NK-92 (cell line): ENCODE results near the gene PTPN22.

ENCODE experiments used
- DNase-seq: peaks from one replicate; lab custom pipeline; 2025; ENCODE audit not compliant: unreplicated experiment; lab: John Stamatoyannopoulos, UW

PTPN22 gene

DNA sequence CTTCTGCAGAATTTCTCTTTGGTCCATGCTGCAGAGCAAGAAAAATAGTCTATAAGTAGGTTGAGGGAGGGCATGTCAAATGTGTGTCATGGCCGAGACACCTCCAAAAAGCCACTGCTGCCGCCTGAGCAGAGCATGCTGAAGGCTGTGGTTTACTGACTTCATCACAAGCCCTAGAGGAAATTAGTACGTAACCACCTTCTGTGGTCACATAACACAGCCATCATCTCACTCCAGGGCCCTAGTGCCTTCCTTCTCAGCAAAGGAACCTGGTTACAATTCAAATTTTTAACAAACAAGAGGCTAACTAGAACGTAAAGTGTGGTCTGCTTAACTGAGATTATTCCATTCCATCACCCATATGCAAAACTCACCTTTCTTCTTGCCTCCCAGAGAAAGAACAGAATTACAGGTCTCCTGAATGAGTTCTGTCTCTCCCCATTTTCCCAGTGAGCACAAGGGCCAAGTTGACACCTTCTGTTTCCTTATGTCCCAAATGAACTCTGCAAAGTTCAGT lies at the start of gene PTPN22:
TSS of gene PTPN22 (minus strand) at position 116 of the 517 bp plus-strand sequence.
- DNase-seq = no peak

DNA sequence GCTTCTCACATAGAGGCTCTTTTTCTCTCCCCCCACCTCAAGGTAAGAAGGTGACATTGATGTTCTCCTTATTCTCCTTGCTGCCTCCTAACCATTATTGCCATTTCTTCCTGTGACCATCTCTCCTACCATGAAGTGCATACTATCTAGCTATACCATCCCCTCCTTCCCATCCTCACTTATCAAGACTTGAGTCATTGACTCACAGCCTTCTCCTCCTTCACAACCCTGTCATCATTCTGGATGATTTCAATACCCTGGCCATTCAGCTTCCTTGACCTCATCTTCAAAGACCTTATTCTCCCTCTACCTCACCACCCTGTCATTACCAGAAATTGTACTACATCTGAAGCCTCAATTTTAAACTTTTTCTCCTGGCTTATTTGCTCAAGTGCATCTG lies 46.7 kb upstream of the PTPN22 start:
- DNase-seq = no peak

DNA sequence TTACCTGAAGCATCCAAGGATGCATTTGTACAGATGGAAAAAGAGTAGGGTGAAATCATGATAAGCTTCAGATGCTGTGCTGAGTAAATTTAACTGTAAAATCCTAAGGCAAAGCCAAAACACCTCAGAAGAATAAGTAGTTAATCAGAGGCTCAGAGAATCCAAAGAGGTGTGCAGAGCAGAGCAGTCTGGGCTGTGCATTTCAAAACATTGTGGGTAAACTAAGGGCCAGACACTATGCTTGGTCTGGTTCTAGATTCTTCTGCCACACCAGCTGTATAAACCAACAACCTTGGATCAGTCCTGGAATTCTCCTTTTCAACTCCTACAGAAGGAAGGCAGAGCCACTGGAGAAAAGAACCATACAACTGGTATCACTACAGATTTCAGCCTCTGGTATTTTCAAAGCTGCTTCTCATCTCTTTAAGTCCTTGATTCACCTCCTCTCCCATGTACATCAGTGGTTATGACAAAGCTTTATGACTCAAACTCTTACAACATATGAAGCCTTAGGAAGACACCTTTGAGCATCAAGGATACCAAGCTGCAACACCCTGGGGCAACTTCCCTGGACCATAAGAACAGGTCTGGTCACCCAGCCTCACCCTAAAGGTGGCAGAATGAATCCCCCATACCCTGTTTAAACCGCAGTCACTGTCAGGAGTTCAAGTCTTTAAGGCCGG lies 46.0 kb upstream of the PTPN22 start:
- no peak for DNase-seq

DNA sequence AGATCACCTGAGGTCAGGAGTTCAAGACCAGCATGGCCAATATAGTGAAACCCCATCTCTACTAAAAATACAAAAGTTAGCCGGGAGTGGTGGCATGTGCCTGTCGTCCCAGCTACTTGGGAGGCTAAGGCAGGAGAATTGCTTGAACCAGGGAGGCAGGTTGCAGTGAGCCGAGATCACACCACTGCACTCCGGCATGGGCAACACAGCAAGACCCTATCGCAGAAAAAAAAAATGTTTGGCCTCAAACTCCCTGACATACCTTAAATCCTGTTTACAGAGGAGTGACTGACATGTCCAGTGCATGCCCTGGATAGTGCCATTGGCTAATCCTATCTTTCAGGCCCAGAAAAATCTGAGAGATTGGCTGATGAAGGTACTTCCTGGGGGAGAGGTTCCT lies 45.5 kb upstream of the PTPN22 start:
- no peak for DNase-seq

GRCh38 chr1:113913887-113914664 lies 42.6 kb upstream of the PTPN22 start:
- DNase-seq = no peak

- no peak for DNase-seq
These were observed 41.8 kb upstream of the PTPN22 start for GRCh38 chr1:113913312-113913668.

GRCh38 chr1:113912594-113913311 lies 41.2 kb upstream of the PTPN22 start:
- DNase-seq = no peak

DNA sequence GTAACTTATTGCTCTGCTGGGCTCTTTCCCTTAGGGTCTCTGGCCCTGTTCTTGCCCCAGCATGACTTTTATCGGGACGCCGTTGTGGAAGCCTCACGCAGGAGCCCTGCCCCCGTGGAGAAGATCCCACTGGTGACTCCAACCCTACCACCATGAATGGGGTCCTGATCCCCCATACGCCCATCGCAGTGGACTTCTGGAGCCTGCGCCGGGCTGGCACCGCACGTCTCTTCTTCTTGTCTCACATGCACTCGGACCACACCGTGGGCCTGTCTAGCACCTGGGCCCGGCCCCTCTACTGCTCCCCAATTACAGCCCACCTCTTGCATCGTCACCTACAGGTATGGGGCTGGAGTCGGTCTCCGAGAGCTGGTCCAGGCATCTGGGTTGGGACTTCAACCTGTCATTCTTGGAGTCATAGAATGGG lies 33.9 kb upstream of the PTPN22 start:
- no peak for DNase-seq

DNA sequence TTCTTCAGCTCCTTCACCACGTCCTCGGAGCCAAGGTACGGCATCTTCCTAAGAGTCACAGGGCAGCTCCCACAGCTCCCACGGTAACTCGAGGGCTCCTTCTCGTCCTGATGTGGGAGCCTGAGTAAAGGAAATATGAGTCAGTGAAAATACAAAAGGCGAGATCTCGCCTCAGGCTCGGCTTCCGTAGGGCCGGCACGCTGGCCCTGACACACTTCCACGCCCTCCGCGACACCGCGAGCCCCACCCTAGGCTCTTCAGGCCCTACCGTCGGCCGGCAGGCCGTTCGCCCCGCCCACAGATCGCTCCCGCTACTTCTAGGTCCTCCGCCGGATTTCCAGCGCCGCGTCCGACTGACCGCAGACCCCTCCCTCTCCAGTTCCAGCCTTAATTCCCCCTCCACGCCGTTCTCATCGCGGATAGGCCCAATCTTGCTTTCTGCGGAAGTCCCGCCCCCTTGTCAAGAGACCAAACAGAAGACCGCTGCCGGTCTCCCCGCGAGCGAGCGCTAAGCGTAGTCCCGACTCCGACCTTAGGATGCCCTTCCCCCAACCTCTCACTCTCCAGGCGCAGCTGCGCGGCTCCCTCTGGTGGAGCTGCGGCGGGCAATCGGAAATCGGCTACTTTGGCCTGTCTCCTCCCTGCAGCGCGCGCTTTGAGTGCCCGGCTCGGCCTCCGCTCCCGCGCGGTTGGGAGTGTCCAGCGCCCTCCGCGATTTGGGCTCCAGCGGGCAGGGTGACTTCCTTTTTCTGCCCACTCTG lies 33.3 kb upstream of the PTPN22 start, which contains the start of the genes AP4B1 and DCLRE1B:
TSS of gene AP4B1 (minus strand) at position 126 of the 761 bp plus-strand sequence. CDS start at position 44, 82 bp downstream.
TSS of gene DCLRE1B (plus strand) at position 653 of the 761 bp plus-strand sequence. CDS start 261 bp downstream, outside the sequence.
- peak; percentile 87 for DNase-seq

DNA sequence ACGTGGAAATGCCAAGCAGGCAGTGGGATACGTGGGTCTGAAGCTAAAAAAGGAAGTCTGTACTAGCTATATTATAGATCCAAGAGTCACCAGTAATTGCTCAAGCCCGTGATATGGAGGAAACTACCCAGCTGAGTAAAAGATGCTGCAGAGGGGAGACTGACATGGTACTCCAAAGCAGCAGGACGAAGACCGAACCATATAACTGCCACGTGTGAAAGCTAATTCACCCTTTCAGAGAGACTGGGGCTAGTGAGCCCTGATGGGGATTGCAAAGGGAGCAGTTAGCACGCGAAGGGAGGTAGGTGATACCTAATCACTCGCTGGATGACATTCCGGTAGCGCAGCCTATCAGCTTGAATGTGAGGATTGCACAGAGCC lies 32.8 kb upstream of the PTPN22 start:
- DNase-seq = no peak

GRCh38 chr1:113903501-113904292 lies 32.2 kb upstream of the PTPN22 start:
- no peak for DNase-seq

DNA sequence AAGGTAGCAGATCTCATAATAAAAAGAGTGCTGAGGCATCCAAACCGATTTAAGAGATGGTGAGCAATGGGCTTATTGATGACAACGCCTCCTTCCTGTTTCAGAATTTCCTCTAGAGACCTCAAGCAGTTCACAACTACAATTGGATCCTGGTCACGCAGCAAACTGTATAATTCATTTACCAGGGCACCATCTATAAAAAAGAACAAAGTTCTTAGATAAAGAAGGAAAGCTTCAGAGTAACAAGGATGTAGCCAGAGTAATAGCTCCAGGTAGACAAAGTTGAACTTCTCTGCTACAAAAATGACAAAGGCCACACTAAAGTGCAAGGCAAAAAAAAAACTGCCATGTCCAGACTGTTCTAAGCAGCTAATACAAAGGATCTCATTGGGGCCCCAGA lies 29.7 kb upstream of the PTPN22 start:
- DNase-seq = no peak

DNA sequence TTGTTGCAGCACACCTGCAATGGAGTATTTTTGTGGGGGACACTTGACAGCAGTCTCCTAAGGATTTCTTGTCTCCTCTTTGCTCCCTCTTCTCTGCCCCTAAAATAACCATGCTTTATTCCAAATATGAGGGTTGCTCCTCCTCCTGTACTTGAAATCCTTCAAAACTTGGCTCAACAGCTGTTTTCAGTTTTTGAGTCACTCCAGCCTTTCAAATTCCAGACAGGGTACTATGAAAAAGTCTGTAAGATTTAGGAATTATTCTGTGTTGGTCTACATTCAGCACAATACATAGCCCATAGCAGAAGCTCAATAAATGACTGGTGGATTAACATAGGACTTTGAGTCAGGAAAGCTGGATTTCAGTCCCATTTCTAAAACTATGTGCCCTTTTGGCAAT lies 27.6 kb upstream of the PTPN22 start:
- DNase-seq = no peak

- DNase-seq = no peak
These were observed 26.8 kb upstream of the PTPN22 start for GRCh38 chr1:113898241-113898814.

GRCh38 chr1:113895961-113896360 lies 24.4 kb upstream of the PTPN22 start:
- no peak for DNase-seq

- DNase-seq = no peak
These were observed 23.6 kb upstream of the PTPN22 start for GRCh38 chr1:113895098-113895497.

- DNase-seq = no peak
These were observed 21.8 kb upstream of the PTPN22 start for GRCh38 chr1:113893267-113893666.

DNA sequence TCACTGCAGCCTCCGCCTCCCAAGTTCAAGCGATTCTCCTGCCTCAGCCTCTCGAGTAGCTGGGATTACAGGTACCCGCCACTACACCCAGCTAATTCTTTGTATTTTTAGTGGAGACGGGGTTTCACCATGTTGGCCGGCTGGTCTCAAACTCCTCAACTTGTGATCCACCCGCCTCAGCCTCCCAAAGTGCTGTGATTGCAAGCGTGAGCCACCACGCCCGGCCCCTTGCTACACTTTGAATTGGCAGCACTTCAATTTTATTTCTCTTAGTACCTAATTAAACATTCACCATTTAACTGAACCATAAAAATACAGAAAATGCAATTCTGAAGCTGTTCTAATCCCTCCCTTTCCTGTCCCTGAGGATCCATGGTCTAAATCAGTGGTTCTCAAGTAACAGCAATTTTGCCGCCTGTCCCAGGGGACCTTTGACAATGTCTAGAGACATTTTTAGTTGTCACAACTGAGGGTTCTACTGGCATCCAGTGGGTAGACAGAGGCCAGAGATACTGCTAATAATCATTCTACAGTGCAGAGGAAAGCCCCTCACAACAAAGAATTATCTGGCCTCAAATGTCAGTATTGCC lies 20.2 kb upstream of the PTPN22 start:
- DNase-seq = no peak

GRCh38 chr1:113890816-113891215 lies 19.3 kb upstream of the PTPN22 start:
- no peak for DNase-seq
